CD4-positive, alpha-beta T cell treated with Interferon gamma for 1 hour (primary cell): ENCODE measurements around the gene ELMO1.
A peak's percentile ranks its signal among the peaks of the same experiment; 100 is the strongest.

ENCODE experiments used
- DNase-seq: peaks from one replicate; pipeline ENCODE4 v3.0.0-alpha.2; 2020

Gene ELMO1

GRCh38 chr7:37255327-37255944 lies 193.2 kb downstream of the ELMO1 start:
- DNase-seq = no peak

GRCh38 chr7:37251222-37251621 lies 197.4 kb downstream of the ELMO1 start:
- no peak for DNase-seq

- no peak for DNase-seq
These were observed 199.4 kb downstream of the ELMO1 start for GRCh38 chr7:37249240-37249639.

DNA sequence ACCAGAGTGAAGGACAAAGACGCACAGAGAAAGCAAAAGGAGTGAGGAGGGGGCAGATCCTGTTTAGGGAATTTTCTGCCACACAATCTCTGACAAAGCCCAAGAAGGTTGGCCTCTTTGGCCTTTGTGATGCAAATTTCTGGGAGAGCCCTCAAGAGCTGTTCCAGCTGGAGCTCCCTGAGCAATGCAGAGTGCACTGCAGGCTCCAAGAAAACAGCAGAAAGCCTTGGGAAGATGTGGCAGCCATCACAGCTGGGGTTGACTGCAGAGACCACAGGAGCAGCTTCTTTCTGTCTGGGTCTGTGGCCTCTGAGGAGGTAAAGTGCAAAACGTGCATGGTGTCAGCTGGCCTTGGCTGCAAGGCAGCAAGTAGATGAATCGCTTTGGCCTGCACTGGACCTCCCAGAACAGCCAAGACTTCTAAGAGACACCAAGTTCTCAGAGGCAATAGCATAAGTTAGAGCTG lies 200.2 kb downstream of the ELMO1 start:
- no peak for DNase-seq

DNA sequence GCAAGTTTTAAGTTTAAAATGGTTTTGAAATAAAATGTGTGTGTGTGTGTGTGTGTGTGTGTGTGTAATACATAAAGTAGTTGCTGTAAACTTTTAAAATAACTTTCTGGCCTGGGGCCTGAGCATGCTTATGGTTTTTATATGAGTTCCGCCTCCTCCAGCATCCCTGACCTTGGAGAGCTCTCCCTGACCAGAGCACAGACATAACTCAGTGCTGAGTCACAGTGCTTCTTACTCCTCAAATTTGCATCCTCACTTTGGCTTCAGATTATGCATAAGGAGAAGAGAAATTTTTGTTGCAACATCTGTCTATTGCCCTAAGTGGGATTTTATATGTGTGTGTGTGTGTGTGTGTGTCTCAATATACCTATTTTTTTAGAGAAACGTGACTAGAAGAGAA lies 200.8 kb downstream of the ELMO1 start:
- no peak for DNase-seq

GRCh38 chr7:37245590-37245989 lies 203.1 kb downstream of the ELMO1 start:
- DNase-seq = no peak

GRCh38 chr7:37236906-37237305 lies 211.8 kb downstream of the ELMO1 start:
- no peak for DNase-seq

DNA sequence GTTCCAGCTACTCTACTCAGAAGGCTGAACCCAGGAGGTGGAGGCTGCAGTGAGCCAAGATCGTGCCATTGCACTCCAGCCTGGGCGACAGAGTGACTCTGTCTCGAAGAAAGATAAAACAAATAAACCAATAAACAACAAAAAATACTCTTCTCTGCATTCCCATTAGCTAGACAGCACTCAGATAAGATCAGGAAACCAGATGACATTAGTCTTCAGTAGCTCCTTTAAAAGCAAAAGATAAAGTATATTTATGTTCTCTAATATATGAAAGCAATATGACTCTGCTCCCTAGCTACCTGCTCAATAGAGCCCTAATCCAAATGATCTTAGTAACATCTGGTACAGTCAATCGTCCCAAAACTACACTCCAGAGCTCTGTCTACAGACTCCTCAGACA lies 212.9 kb downstream of the ELMO1 start:
- no peak for DNase-seq

- peak; percentile 9 for DNase-seq
These were observed 213.7 kb downstream of the ELMO1 start for GRCh38 chr7:37234928-37235327.

- no peak for DNase-seq
These were observed 214.3 kb downstream of the ELMO1 start for GRCh38 chr7:37234334-37234733.

DNA sequence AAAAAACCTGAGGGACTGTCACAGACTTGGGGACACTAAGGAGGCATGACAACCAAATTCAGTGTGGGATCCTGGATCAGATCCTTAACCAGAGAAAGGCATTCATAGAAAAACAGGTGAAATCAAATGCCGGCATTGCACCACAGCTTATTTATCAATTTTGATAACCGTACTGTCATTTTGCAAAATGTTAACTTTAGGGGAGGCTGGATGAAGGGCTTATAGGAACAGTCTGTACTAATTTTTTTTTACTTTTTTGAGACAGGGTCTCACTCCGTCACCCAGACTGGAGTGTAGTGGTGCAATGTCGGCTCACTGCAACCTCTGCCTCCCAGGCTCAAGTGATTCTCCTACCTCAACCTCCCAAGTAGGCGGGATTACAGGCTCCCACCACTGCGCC lies 217.1 kb downstream of the ELMO1 start:
- no peak for DNase-seq

DNA sequence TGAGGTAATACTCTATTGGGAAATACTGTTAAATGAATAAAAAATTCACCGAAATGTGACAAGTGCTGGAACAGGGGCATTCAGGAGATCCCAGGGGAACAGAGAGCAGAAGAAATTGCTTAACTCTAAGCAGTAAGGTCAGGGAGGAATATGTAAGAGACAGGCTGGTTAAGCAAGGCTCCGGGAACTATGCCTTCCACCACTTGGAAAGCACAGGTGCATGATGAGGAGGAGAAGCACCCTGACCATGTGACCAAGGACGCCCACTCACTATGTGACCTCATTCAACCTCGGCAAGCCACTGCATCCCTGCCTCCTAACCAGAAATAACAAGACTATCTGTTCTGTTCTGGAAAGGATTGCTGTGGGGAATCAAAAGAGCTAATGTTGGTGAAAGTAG lies 218.4 kb downstream of the ELMO1 start:
- no peak for DNase-seq

GRCh38 chr7:37229381-37229780 lies 219.3 kb downstream of the ELMO1 start:
- DNase-seq = no peak

GRCh38 chr7:37225285-37225969 lies 223.2 kb downstream of the ELMO1 start:
- no peak for DNase-seq

GRCh38 chr7:37224746-37225145 lies 223.9 kb downstream of the ELMO1 start:
- DNase-seq = no peak

GRCh38 chr7:37220664-37221063 lies 228.0 kb downstream of the ELMO1 start:
- DNase-seq = no peak

DNA sequence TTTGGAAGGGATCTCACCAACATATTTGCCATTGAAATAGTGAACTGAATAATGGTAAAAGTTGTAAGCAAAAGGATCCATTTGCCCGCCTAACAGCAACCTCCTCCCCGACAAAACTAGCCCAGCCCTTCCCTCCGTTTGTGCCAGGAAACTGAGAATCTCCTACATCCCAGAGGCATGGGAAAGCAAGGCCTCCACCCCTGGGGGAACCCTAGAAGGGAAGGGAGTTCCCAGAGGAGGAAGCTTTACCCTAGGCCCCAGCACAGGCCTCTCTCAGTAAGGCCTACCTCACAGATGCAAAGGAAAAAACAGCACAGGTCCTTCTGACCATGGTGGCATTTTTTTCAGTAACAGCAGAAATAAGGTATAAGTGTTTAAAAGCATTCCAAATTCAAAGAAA lies 229.7 kb downstream of the ELMO1 start:
- DNase-seq = no peak

DNA sequence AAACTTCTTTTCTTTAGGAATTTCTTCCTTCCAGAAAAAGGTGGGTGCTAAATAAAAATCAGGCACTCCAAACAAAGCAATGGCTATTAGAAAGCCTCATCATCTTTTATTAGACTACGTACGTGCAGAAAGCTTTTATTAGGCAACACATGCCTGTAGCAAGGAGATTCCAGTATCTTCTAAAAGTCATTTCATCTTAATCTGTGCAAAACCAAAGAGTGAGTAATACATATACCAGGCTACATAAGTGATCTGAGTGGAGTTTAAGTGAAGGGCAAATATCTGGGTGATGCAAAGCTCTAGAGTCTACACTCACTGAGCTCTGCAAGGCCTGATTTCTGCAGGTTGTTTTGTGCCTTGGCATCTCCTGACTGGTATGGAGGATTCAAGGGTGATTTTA lies 231.7 kb downstream of the ELMO1 start:
- no peak for DNase-seq

DNA sequence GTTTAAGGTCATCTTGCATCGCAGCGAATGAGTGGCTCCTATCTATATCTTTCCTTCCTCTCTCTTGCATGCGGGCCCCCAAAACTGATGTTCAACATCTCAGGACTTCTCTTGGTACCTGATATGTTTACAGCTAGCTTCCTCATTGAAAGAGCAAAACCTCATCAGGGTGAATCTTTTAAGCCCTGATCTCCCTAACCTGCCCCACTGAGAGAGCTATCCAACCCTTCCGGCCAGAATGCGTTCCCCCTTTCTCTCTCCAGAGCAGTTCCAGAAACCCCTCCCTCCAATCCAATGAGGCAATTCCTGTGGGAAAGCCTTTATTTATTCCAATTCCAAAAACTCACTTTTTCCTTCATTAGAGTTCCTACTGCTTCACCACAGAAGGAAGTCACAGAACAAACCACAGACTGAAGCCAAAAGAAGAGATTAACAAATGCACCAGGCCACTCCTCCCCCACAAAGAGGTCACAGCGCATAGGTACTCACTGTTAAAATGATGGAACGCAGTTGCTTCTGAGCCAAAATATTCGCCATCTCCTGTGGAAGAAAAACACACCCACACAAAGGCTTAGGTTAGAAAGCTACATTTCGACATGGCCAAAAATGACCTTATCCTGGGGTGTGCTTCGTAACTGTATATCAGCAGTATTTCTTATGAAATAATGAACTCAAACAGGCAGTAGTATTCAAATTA lies 232.4 kb downstream of the ELMO1 start:
- DNase-seq = no peak

DNA sequence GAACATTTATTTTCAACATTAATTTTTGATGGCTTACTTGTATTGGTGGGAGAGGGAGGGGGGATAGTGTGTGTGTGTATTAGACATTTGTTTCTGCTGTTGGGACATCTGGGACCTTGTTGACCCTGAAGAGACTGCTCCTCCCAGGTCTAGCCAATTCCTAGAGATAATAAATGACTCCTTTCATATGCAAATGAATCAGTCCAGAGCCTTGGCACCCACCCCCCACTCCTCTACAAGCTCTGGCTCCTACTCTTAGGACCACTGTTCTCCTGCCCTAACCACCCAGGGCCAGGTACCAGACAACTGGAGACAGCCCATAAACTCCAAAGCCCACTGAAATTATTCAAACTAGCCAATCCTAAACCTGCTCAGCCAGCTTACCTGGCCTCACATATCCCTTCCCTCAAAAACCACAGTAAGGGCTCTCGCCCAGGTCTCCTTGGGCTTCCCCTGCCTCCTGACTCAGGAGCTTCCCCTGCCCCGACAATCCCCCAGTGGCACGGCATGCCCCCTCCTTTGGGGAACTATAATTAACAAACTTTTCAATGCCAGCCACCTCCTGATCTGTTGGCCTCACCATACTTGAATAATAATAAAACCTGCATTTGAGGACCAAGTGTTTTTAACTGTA lies 233.3 kb downstream of the ELMO1 start:
- no peak for DNase-seq

DNA sequence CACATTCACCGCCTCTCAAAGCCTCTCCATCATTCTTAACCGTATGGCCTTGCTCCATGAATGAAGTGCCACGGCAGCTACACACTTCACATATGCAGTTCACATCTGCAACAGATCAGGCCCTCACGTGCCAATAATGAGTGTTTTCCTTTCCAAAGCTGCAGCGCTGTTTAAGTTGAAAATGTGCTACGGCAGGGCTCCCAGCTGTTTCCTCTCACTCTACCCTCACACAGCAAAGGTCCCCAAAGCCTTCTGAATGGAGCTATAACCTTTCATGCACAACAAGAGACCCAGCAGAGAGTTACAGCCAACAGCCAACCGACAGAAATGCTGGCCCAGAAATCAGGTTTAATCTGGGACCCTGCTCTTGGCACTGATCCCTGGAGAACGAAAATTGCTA lies 236.1 kb downstream of the ELMO1 start:
- DNase-seq = no peak

- DNase-seq = no peak
These were observed 236.6 kb downstream of the ELMO1 start for GRCh38 chr7:37212051-37212450.

DNA sequence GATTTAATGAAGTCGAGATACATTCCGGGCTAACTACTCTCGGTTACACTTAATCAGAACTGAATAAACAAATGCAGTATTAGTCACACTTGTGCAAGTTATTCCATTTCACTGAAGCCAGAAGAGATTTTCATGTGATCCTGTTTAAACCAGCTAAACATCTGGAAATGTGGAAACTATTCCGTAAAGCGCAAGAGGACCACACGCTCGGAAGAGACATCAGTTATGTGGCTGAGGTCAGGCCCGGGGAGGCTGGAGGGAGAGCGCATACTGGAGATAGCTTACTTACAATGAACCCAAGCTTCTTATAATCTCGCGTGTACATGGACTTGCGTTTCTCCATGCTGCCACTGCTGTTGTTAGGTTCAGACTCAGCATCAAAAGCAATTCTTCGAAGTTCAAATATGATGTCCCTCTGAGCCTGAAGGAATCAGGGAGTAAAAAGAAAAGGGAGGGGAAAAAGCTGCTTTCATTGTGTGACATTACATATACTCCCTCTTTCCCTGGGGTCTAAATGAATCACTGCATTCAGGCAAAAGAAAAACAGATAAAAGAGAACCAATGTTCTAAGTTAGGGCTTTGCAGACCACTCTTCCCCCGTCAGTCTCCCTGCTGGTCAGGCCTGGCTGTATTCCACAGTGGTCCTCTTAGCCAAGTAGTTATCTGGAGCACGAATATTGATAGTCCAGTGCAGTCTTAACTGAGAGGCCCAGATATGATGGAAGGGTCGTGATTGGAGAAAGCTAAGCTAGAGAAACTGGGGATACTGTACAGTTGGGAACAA lies 237.4 kb downstream of the ELMO1 start:
- no peak for DNase-seq
